Endometrial microvascular endothelial cells (primary cell): Measurements from ENCODE around the gene INTS6. TPM values are rescaled to one million over a fixed set of nuclear protein-coding genes. Genes with fewer than 3 reads are reported as not detected.

Experiments used
- in situ Hi-C: cut with HindIII; loops from 2 replicates; pipeline ENCODE4 v1.10.0; 2017; ENCODE audit warnings: low sequenced_read_pairs, low pct_unique_long_range_greater_than_20kb; ENCODE audit errors: inconsistent ontology term
- total RNA-seq: library from RNA; depleted of rRNA; stranded (reverse); fragments of >200 nt; gene quantifications from one replicate; pipeline ENCODE4 v1.2.3, GENCODE V29; 2015; ENCODE audit errors: inconsistent ontology term

Gene INTS6
- total RNA-seq, 1 donor from 2014 or later = 20.1 TPM

DNA sequence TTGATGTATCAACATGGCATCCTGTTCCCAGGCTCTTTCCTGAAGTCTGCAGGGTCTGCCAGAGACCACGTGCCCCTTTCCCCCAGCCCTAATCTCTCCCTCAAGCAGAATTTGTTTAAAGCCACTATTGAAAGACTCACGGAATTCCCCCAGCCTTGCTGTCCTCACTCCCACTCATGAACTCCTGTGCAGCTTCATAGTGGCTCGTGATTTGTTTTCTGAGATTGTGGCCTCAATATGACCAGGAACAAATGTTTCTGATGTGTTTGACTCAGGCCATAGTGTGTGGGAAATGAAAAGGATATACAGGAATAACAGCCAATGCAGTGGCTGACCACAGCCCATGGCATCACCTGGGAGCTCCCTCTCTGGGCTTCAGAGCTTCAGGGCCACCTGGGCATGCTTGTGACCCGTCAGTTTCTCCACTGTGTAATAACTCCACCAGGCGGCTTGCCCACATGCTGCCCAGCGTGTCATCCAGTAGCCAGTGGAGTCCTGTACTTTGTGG, 121.4 kb downstream of the INTS6 start:
- in situ Hi-C loops = no loop called here

DNA sequence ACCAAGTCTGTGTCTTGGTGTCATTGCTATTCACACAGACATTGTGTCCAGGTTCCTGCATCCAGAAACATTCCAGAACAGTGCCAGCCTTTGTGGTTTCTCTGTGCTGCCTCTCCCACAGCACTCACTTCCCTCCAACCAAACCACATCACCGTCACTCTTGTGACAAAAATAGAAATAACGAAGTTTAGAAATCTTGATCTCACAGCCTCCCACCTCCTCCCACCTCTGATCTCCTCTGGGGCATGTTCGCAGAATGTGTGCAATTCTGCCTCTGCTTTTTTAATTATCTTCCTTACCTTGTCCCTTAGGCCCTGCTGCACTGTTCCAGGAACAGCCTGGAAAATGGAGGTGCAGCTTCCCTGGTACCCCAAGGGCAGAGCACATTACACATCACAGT, 122.0 kb downstream of the INTS6 start:
- in situ Hi-C loops = no loop called here

DNA sequence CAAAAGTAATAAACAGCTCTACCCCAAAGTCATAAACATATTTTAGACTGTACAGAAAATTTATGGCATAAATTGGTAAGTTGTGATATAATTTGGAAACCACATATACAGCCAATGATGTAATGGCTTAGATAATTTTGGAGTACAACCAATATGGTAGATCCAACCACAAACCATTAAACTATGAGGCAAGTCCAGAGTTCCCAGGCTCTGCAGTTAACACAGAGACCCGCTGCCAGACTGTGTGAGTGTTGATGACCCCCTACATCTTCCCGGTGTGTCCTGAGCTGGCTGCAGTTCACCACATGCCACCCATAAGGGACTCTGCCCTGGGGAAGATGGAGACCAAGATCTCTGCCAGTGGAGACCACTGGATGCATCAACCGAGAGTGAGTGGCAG, 123.2 kb downstream of the INTS6 start:
- in situ Hi-C loops = no loop called here

DNA sequence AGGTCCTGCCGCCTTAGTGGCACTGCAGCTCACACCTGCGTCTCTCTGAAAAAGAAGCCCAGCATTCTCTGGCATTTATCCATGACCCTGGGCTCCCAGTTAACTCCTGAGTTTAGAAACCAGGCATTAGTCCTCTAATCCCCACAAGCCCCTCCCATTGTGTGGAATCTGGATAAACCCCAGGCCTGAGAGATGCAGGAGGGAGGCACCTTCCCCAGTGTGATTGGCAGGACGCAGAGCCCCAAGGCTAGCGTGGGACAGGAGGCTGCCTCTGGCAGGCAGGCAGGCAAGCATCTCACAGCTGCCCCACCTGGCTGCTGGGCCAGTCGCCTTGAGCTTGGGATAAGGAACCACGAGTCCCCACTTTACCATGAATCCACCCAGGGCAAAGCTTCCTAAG, 124.3 kb downstream of the INTS6 start:
- in situ Hi-C loops = no loop called here

DNA sequence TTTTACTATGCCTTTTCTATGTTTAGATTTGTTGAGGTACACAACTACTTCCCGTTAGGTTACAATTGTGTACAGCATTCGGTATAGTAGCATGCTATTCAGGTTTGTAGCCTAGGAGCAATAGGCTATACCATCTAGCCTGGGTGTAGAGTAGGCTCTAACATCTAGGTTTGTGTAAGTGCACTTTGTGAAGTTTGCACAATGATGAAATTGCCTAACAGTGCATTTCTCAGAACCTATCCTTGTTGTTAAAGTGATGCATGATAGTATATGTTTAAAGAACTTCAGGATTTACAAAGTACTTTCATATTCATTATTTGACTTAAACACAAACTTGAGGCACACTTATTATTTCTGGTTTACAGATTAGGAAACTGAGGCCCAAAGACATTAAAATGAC, 124.9 kb downstream of the INTS6 start:
- in situ Hi-C loops = no loop called here

DNA sequence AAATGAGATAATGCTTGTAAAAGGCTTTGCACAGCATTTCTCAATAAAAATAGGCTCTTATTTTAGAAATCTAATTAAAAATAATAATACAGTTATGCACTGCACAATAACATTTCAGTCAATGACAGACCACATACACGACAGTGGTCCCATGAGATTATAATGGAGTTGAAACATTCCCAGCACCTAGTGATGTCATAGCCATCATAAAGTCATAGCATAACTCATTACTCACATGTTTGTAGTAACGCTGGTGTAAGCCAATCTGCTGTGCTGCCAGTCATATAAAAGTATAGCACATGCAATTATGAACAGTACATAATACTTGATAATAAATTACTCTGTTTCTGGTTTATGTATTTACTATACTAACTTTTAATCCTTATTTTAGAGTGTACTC, 126.1 kb downstream of the INTS6 start:
- in situ Hi-C loops = no loop called here

DNA sequence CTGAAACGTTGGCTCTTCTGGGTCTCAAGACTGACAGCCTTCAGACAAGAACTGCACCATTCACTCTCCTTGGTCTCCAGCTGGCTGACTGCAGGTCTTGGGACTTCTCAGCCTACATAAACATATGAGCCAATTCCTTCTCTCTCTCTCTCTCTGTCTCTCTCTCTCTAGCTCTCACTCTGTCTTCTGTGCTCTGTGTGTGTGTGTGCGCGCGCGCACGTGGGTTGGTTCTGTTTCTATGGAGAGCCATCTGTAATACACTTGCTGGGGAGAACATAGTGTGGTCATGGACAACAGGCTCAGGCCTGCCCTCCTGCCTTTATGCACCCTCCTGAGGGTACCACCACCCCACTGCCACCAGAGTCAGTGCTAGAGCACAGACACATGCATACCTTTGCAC, 127.0 kb downstream of the INTS6 start:
- in situ Hi-C loops = no loop called here

DNA sequence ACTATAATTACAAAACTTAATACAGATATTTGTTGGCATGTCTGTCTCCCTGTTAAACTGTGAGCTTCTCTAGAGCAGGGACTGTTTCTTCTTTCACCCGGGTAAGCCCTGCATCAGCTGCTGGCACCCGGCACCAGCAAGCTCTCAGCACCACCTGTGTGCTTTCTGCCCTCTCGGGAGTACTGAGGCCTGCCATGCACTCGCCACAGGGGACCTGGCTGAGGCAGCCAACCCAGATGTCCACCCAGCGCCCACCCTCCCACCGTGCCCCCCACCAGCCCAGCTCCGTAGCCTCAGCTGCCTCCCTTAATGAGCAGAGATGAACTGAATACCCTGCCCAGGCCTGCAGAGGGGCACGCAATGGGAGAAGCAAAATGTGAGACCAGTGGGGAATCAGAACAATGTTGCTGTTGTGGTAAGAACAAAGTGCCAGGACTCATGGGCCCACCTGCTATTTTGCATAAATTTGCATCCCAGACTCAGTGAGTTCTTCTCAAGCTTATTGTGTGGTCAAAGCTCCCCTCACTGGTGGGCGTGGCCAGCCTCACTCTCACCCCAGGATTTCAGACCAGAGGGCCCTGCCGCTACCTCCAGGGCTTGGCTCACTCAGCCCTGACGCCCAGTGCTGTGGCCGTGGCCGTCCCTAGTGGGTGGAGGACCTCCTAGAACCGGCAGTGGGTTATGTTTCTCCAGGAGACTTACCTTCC, 128.0 kb downstream of the INTS6 start:
- in situ Hi-C loops = no loop called here

DNA sequence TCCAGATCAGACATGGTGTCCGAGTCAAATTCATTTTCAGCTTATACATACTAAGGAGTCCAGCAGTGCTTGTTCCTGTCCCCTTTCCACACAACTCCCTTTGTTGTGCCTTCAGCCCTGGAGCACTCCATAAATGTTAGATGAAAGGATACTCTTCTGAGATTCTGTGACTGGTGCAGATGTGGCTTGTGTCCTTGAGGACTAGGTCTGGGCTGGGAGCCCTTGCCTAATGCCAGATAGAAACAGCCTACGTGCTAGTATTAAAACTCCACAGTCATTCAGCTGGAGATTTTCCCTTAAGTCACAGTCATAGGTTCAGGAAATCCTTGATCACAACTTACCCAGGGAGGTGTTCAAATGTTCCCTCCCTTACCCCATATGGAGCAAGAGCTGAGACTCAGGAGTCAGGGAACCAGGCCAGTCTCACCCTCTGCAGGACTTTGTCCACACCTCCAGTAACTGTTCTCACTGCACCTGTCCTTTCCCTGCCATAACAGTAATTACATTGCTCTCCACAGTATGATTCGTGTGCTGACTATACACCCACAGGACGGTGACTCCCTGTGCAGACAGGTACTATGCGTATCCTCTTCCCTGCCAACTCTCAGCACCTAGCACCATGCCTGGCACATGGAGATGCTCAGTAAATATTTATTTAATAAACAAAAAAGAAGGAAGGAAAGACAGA, 128.9 kb downstream of the INTS6 start:
- in situ Hi-C loops = no loop called here

DNA sequence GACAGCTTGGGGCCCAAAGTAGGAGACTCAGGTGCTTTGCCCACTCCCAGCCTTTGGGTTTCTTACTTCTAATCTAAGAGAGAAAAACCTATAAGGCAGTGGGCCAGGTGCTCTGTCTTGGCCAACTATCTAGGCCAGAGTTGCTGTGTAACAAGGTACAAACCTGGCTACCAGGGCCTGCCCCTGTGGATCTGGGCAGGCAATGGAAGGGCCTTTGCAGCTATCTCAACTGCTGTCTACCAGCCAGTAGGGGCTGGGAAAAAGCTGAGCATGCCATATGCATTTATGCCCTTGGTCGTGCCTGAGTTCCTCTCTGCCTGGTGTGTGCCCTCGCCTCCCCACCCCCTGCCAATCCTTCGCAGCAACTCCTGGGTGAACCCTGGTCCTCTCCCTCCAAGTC, 130.0 kb downstream of the INTS6 start:
- in situ Hi-C loops = no loop called here

DNA sequence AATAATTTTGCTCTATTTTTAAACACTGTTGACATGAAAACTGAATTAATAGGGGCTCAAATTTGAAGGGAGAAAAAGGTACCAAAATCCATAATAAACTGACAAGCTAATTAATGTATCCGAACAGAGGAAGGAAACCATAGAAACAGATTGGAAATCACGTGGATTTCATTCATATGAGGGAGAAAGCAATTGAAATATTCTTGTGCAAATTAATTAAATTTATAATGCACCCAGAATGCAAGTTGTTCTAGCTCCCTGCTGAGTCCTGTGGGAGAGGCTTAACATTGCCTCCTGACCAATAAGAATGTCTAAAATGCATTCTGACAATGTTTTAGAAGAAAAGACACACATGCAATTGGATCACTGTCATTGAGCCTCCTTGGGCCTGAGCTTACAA, 131.0 kb downstream of the INTS6 start:
- in situ Hi-C loops = no loop called here

DNA sequence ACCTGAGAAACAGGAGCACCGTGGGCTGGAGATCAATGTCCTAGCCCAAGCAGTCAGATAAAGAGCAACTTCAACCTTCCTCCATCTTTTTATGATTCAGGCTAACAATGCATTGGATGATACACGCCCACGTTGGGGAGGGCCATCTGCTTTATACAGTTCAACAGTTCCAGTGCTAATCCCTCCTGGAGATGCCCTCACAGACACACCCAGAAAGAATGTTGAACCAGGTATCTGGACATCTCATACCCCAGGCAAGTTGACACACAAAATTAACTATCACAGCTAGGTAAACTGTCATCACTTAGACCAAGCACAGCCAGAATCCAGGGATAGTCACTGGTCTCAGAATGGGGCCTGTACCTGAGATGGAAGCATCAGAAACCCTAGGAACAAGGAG, 134.0 kb downstream of the INTS6 start:
- in situ Hi-C loops = no loop called here

DNA sequence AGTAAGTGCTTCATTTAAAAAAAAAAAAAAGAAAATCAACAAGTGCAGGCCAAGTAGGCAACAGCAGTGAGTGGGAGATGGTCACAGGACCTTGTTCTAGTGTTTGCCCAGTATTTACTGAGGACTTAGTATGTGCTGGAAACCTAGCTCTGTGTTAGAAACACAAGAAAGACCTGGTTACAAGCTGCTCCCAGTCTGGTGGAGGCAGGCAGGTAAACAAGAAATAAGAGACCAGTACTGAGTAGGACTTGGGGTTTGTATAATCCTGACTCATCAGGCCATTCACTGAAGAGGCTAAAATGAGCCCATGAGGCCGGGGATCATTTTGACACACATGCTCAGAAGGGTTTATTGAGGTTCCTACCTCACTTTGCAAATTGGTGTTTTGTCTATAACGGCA, 134.8 kb downstream of the INTS6 start:
- in situ Hi-C loops = no loop called here

DNA sequence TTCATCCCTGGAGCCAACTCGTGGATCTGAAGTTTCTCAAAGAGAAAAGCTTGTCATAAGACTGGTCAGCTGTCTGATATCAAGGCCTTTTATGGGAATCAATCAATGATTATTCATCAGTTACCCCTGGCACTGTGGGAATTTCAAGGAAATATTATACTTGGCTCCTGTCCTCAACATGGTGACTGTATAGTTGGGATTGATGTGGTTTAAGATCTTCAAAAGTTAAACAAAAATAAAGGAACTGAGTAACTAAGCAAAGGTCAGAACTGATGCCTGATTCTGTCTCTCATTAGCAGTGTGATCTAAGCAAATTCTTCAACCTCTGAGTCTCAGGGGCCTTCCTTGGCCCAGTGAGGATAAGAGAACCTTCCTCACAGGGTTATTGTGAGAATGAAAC, 135.6 kb downstream of the INTS6 start:
- in situ Hi-C loops = no loop called here

DNA sequence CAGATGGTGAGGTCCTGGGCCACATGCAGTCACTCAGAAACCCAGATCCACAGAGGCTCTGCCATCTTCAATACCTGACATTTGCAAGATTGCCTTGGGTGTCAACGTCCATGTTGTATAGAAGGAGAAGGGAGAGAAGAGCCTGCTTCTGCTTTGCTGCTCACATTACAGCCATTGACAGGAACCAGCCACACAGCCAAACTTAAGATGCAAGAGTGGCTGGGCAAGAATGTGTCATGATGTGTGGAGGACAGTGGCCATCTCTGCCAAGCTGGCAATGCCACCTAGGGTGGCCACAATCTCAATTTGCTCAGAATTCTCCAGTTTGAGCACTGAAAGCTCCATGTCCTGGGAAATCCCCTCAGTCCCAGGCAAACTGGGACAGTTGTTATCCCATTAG, 139.2 kb downstream of the INTS6 start:
- in situ Hi-C loops = no loop called here

DNA sequence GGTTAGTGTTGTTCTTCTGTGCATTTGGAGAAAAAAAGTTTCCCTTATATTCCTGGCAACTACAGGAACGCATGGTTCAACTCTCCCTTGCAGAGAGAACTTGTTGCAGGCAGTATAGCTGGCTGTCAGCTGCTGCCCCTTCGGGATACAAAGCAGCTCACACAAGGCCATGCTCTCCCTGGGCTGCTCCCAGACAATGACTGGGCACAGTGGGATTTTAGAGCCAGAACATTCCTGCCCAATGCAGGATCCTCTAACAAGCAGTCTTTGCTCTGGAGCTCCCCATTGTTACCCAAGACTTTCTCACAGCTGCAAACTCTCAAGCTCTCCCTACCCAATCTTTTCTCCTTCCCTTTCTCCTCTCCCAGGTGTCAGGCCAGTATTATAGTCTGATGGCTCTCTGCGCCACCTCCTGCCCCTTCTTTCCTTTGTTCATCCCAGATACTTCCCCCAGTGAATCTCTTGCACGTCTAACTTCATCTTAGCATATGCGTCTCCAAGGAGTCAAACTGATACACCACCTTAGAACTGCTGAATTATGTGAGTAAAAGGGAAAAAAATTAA, 140.8 kb downstream of the INTS6 start:
- in situ Hi-C loops = no loop called here

Other genes with a start within 250 kb of the INTS6 start
- gene FAM124A, start 230.6 kb downstream of the INTS6 start, total RNA-seq = 16.4 TPM
- not detected for gene SERPINE3, start 113.3 kb downstream of the INTS6 start, total RNA-seq
- 1.6 TPM for gene WDFY2, start 131.4 kb upstream of the INTS6 start, total RNA-seq